GM12891 (cell line): Measurements from ENCODE around the gene KLF3.

Experiments
- POLR2A ChIP-seq: IDR thresholded peaks from 2 replicates; pipeline ENCODE4 v1.6.1; 2011; ENCODE audit warnings: low read depth, low read length, control low read depth
- SPI1 ChIP-seq: IDR thresholded peaks from 2 replicates; pipeline ENCODE4 v1.6.1; 2011; ENCODE audit warnings: low read depth, low read length, control low read depth
- TAF1 ChIP-seq: IDR thresholded peaks from 2 replicates; pipeline ENCODE4 v1.6.1; 2011; ENCODE audit warnings: low read depth, low read length, control low read depth

- no peak for TF ChIP-seq TAF1
- no peak for TF ChIP-seq POLR2A
- no peak for TF ChIP-seq SPI1
Measured at GRCh38 chr4:38665551-38666411, 1.8 kb downstream of the KLF3 start.
